PFSK-1 (cell line): ENCODE results near the gene SYTL5.

Experiments
- FOXP2 ChIP-seq: optimal IDR thresholded peaks from 2 replicates; pipeline ENCODE3; 2011; ENCODE audit warnings: borderline replicate concordance, control low read depth, inconsistent platforms; ENCODE audit not compliant: insufficient read depth; ENCODE audit errors: extremely low read length, extremely low read depth
- POLR2AphosphoS5 ChIP-seq: IDR thresholded peaks from 2 replicates; pipeline ENCODE4 v1.6.1; 2012; ENCODE audit warnings: low read depth, mild to moderate bottlenecking, control low read depth, low read length, moderate library complexity
- SIN3A ChIP-seq: IDR thresholded peaks from 2 replicates; pipeline ENCODE4 v1.6.1; 2012; ENCODE audit warnings: mild to moderate bottlenecking, low read length, moderate library complexity, borderline replicate concordance; ENCODE audit not compliant: insufficient read depth
- TAF1 ChIP-seq: IDR thresholded peaks from 2 replicates; pipeline ENCODE4 v1.6.1; 2012; ENCODE audit warnings: low read length, control low read depth, borderline replicate concordance; ENCODE audit not compliant: insufficient read depth
- TF ChIP-seq, protein P1 (sequence below), 2 experiments: IDR thresholded peaks; 2 replicates each; pipeline versions ENCODE4 v1.6.1 to v1.8.0; 2011 to 2012; ENCODE audit warnings: low read depth in 2 of 2, low read length in 2 of 2, control low read depth in 1 of 2, inconsistent platforms in 1 of 2, mild to moderate bottlenecking in 1 of 2, moderate library complexity in 1 of 2; ENCODE audit not compliant: insufficient read depth in 1 of 2

The SYTL5 gene

DNA sequence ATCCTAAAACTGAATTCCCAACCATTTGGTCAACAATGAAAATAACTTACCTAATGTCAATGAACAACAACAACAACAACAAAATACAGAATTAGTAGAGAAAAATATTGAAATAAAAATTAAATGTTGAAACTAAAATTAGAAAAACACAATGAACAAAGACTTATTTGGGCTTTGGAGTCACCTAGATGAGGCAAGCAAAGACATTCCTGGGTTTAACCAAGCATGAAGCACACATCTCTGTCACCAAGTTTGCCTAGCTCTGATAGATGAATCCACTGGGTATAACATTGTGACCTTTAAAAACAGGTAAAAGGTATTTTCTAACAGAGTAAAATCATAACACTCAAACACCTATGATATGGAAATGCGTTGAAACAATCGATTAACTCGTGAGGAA is 13.2 kb upstream of the SYTL5 start:
- TF ChIP-seq SIN3A (no peak), TAF1 (no peak), FOXP2 (no peak), POLR2AphosphoS5 (no peak)
- TF ChIP-seq, protein P1, sequence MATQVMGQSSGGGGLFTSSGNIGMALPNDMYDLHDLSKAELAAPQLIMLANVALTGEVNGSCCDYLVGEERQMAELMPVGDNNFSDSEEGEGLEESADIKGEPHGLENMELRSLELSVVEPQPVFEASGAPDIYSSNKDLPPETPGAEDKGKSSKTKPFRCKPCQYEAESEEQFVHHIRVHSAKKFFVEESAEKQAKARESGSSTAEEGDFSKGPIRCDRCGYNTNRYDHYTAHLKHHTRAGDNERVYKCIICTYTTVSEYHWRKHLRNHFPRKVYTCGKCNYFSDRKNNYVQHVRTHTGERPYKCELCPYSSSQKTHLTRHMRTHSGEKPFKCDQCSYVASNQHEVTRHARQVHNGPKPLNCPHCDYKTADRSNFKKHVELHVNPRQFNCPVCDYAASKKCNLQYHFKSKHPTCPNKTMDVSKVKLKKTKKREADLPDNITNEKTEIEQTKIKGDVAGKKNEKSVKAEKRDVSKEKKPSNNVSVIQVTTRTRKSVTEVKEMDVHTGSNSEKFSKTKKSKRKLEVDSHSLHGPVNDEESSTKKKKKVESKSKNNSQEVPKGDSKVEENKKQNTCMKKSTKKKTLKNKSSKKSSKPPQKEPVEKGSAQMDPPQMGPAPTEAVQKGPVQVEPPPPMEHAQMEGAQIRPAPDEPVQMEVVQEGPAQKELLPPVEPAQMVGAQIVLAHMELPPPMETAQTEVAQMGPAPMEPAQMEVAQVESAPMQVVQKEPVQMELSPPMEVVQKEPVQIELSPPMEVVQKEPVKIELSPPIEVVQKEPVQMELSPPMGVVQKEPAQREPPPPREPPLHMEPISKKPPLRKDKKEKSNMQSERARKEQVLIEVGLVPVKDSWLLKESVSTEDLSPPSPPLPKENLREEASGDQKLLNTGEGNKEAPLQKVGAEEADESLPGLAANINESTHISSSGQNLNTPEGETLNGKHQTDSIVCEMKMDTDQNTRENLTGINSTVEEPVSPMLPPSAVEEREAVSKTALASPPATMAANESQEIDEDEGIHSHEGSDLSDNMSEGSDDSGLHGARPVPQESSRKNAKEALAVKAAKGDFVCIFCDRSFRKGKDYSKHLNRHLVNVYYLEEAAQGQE (IDR thresholded peaks at IDR 0.05; ENCODE audit: insufficient read depth in 1 of 2, low read depth in 2 of 2, low read length in 2 of 2), result no peak

DNA sequence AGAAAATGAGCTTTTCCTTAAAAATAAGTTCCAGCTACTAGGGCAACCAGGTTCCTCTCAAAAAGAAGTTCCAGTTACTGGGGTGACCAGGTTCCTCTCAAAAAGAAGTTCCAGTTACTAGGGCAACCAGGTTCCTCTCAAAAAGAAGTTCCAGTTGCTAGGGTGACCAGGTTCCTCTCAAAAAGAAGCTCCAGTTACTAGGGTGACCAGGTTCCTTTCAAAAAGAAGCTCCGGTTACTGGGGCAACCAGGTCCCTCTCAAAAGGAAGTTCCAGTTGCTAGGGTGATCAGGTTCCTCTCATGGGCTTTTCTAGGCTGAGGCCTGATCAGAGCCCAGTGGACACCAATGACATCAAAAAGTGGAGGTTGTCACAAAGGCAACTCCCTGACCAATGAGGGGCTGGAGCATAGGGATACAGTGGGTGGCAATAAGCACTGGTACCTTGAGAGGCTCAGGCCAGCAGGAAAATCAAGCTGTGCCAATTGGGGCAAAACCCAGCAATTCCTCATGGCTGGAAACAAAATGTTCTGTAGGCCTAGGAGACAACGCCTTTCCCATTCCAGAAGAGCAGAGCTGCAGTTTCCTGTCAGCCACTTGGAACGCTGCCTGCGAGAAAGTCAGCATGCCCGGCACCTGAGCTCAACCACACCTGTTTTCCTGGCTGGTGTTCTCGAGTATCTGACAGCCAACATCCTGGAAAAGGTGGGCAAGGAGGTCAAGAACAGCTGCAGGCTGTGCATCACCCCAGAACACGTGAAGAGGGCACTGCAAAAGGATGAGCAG is 12.3 kb upstream of the SYTL5 start:
- TF ChIP-seq, protein P1 (IDR thresholded peaks at IDR 0.05; ENCODE audit: insufficient read depth in 1 of 2, low read depth in 2 of 2, low read length in 2 of 2), result no peak
- TF ChIP-seq TAF1, result no peak
- no peak for TF ChIP-seq FOXP2
- TF ChIP-seq POLR2AphosphoS5, result no peak
- TF ChIP-seq SIN3A, result no peak

DNA sequence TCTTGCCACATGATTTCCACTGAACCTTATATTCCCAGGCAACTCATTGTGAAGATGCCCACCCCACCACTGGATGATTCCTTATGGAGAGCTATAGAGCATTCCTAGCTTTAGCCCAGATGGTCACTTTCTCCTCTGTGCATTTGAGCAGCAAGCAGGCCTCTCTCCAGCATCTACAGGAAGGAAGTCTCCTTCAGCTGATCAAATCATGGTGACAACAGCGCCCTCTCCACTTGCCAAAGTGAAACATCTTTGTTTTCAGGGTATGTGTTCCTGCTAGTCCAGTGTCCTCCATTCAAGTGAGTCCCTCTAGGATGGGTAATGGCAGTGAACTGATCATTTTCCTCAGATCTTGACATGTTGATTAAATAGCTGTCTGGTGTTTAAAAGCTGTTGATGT is 10.9 kb upstream of the SYTL5 start:
- no peak for TF ChIP-seq FOXP2
- no peak for TF ChIP-seq SIN3A
- TF ChIP-seq, protein P1 (IDR thresholded peaks at IDR 0.05; ENCODE audit: insufficient read depth in 1 of 2, low read depth in 2 of 2, low read length in 2 of 2), result no peak
- no peak for TF ChIP-seq TAF1
- no peak for TF ChIP-seq POLR2AphosphoS5

DNA sequence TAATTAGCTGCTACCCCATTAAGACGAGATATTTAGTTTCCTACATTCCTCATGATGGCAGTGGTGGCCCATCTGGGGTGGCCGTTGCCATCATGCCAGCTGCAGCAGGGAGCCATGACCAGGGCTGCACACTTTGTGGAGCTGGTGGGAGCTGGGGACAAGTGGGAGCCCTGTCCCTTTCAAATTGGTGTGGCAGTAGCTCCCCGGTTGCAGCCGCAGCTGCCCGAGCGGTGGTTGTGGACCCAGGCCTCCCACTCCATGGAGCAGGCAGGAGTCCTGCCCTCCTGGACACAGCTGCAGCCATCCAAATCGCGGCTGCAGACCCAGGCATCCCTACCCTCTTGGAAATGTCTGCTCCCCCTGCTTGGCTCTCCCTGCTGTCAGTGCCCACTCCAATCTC is 9.3 kb upstream of the SYTL5 start:
- TF ChIP-seq SIN3A (no peak), FOXP2 (no peak), TAF1 (no peak), POLR2AphosphoS5 (no peak)
- TF ChIP-seq, protein P1 (IDR thresholded peaks at IDR 0.05; ENCODE audit: insufficient read depth in 1 of 2, low read depth in 2 of 2, low read length in 2 of 2), result no peak
